Fibroblast of lung (primary cell): Measurements from ENCODE around the gene OPA1.

Experiments
- CTCF ChIP-seq, 2 donors: IDR thresholded peaks in 1 of 2; conservative IDR thresholded peaks in 1 of 2; 1 replicate in 1 of 2; 2 replicates in 1 of 2; pipeline ENCODE4 v1.5.1; 2011 to 2012; ENCODE audit warnings: low read length in 2 of 2, control low read depth in 1 of 2, inconsistent platforms in 1 of 2, low read depth in 1 of 2, mild to moderate bottlenecking in 1 of 2
- EZH2 ChIP-seq: IDR thresholded peaks from 2 replicates; pipeline ENCODE4 v1.5.1; 2012; ENCODE audit warnings: low read length, control low read depth, mild to moderate bottlenecking; ENCODE audit errors: missing control alignments

DNA sequence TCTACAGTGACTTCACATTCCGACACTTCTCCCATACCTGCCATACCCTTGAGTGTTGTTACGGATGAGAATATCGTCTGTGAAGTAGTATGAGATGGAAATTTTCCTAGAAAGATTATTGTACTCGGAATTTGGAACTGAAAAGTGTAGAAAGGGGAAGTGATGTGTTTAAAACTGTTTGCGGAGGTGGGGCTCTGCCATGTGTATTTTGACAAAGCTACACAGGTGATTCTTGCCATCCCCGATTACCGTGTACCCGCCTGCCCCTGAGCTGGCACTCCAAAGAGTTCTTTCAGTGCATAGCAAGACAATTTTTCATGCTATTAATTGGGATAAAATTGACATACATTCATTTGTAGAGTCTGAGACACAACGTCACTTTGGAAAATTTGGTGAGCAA is 81.7 kb downstream of the OPA1 start:
- no peak for TF ChIP-seq CTCF (conservative IDR thresholded peaks at IDR 0.05 in 1 of 2, IDR thresholded peaks at IDR 0.05 in 1 of 2; ENCODE audit: low read depth in 1 of 2, low read length in 2 of 2)
- TF ChIP-seq EZH2 = no peak
